Non-pigmented ciliary epithelial cell (primary cell): ENCODE measurements around the gene OR2A25.
A peak's percentile ranks its signal among the peaks of the same experiment; 100 is the strongest.
"Not testable (repeated sequence)": the region's sequence is repeated elsewhere in the genome, so short reads cannot be mapped to it uniquely, and the experiment has no call there.

Experiments used
- DNase-seq: peaks from one replicate; pipeline ENCODE4 v3.0.0-alpha.2; 2010; ENCODE audit warnings: low read depth

OR2A25 gene, protein sequence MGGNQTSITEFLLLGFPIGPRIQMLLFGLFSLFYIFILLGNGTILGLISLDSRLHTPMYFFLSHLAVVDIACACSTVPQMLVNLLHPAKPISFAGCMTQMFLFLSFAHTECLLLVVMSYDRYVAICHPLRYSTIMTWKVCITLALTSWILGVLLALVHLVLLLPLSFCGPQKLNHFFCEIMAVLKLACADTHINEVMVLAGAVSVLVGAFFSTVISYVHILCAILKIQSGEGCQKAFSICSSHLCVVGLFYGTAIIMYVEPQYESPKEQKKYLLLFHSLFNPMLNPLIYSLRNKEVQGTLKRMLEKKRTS

DNA sequence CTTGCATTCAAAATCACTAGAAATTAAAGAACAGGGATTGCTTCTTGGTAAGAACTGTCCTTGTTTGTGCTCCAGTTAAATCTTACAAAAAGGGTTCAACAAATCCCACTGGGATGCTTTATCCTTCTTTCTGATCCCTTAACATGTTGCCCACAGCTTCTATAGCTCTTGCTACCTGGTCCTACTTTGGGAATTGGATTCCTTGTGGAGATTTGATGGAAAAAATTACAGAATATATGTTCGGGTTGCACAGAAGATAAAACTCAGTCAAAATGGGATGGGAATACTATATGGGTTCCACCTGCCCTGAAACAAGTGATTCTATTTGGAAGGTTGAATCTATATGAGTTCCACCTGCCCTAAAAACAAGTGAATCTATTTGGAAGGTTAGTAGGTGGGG is at the start of gene OR2A25:
OR2A25 (plus strand) TSS at position 301 of the 400 bp plus-strand sequence. CDS start 4,409 bp downstream, outside the sequence.
- DNase-seq = no peak

DNA sequence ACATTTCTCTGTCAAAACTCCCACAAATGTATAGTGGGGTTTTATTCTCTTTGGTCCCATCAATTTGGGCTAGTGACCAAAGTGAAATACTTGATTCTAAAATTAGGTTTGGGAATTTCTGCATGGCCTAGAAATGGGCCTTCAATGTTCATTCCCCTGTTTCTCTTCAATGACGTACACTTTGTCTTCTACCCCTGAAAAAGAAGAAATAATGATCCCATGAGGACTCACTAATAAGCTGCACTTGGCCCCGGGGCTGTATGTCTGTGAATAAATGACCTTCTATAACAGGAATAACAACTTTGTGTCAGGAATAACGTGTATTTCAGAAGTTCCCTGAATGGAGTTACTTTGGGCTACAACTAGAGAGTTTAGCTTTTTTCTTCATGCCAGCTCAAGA is 49.3 kb upstream of the OR2A25 start:
- DNase-seq = no peak

DNA sequence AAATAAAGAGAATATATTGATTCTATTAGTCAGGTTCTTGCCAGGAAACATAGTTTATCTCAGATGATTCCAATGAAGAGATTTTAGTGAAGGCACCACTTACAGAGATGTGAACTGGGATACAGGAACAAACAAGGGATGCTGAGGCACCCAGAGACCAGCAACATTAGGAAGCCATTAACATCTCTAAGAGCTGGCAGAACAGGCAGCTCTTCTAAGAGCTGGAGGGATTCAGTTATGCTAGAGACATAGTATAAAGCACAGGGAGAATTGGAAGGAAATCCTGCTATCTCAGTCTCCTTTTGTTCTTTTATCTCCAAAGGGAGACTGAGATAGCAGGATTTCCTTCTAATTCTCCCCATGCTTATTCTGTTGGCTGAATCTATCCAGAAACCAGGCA is 47.4 kb upstream of the OR2A25 start:
- no peak for DNase-seq

DNA sequence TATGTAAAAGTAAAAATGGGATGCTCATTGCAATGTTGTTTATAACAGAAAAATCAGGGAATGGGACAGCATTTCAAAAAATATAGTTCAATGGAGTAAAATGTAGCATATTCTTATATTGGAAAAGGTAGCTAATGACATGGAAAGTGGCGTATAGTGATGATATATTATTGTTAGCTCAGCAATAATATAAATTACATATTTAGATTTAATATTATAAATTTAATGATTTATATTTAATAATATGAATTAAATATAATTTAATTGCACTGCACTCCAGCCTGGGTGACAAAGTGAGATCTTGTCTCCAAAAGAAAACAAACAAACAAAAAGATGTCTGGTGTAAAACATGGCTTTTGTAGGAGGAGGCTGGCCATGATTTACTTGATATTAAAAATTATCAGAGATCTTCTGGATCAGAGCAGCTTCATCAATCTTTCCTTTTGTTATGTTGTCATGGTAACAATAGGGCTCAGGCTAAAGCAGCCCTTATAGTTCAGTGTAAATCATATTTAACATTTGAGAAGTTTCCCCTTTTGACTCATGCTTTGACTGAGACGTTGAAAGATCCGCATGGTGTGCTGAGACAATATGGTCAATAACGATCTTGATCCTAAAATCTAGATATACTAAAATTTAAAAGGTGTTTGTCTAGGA is 46.3 kb upstream of the OR2A25 start:
- no peak for DNase-seq

DNA sequence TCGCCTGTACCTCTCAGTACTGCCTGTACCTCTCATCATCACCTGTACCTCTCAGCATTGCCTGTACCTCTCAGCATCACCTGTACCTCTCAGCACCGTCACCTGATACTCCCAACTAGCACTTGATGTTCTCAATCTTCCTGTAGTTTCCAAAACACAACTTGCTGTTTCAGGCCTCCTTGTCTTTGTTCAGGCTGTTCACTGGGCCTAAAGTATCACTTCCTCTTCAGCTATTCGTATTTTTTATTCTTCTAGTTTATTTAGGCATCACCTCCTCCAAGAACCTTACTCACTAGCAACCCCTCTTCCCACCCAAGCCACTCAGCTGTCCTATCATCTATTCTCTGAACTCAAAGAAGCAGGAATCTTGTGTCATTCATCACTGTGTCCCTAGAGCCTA is 45.4 kb upstream of the OR2A25 start:
- no peak for DNase-seq

DNA sequence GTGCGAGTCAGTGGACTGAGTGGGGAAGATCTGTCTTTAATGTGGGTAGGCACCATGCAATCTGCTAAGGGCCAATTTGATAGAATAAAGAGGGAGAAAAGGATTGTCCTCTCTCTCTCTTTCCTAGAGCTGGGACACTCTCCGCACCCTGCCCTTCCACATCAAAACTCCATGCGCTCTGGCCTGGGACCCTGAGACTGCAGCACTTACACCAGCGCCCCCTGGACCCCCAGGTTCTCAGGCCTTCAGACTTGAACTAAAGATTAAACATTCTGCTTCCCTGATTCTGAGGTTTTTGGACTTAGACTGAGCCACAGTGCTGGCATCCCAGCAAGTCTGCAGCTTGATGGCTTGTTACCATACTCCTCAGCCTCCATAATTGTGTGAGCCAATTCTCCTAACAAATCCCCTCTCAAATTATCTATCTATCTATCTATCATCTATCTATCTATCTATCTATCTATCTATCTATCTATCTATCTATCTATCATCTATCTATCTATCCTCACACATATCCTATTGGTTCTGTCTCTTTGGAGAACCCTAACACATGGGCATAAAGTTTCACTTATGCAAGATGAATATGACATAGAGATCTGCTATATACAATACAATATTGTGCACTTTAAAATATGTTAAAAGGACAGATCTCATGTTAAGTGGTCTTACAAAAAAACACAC is 43.3 kb upstream of the OR2A25 start:
- no peak for DNase-seq

DNA sequence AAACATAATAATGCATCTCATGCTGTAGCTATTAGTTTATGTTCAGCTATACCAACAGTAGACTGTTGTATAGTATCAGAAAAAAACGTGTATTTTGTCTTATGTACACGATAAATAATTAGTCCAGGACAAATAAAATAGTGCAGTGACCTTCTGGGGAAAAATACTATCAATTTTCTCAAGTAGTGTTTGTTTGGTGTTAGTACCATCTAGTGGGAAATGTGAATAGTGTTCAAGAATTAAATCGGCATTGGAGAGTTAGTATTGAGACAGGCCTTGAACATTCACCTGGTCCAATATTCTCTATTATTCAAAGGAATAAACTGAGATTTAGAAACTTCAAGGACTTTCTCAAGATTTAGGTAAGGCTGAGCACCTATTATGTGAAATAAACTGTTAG is 42.5 kb upstream of the OR2A25 start:
- peak; percentile 18 for DNase-seq

DNA sequence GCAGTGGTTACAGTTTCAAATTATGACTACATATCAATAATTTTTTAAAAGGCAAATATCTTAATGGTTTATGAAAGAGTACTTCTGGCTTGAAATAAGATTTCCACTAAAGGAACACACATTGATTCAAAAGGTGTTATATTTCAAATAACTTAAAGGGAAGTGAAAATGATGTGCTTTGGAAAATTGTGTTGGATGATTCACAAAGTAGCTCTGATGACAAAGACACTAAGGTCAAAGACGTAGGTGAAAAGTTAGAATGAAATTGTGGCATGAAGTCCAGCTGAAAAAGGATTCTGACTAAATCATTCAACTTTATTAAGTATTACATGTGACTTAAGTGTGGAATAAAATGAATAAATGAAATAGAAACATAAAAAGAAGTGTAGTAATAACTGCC is 41.6 kb upstream of the OR2A25 start:
- DNase-seq = no peak

DNA sequence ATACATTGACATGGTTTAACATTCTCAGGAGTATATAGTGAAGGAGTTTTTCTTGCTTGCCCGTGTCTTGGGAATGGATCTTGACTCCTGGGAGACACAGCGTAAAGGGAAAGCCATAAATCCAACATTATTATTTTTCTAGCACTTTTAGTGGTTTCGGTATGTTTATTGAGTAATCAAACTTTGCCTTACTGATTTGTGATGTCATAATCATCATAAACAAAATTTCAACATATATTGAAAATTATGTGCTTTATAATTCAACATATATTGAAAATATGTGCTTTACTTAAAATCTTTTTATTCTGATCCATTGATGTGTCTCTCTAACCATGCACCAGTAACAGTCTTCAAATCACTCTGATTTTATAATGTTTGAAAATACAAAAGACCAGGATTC is 41.1 kb upstream of the OR2A25 start:
- no peak for DNase-seq

DNA sequence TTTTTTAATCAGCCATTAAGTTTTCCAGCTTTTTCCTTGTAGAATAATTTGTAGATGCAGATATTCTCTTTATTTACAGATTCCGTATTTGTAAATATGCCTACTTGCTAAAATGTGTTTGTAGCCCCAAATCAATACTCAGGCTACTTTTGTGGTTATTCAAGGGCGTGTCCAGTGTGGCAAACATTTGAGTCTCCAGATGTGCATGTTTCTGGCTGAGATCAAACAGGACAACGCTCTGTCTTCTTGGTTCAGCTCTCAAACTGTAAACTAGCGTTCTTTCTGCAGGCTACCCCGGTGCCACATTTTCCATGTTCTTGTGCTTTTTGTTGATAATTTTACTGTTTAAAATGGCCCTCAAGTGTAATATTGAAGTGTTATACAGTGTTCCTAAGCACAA is 37.1 kb upstream of the OR2A25 start:
- DNase-seq = no peak

DNA sequence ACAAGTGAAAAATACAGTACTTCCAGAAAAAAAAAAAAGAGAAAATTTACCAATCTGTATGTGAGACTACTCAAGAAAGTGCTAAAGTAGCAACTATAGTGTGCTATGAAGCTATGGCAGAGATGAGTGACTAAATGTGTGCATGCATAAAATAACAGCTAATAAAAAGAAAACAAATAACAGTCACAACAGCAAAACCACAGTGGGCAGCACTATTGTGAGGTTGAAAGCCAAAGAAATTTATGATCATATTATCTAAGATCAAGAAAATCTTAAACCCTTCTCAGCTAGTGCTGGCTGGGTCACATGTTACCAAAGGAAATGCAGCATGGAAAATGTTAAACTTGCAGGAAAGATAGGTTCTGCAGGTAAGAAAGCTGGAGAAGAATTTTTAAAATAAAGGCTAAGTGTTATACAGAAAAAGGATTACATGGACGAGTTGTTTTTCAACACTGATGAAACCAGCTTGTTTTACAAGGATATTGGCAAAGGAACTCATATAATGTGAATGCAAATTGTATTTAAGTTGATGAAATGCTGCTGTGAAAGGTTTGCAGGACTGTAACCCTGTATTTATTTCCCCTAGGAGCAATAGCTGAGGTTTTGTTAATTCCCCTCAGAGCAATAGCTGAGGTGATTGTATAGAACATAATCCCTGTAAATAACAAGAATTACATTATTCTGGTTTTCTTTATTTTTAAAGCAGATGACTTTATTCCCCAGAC is 36.5 kb upstream of the OR2A25 start:
- no peak for DNase-seq

DNA sequence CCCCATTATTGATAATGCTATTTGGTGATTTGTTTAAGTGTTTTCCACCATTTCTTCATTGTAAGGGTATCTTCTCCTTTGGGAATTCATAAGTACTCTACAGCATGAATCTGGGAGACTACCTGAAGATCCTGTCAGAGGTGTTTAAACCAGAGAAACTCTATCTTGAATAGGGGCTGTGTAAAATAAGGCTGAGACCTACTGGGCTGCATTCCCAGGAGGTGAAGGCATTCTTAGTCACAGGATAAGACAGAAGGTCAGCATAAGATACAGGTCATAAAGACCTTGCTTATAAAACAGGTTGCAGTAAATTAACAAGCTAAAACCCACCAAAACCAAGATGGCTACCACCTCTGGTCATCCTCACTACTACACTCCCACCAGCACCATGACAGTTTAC is 34.2 kb upstream of the OR2A25 start:
- no peak for DNase-seq

DNA sequence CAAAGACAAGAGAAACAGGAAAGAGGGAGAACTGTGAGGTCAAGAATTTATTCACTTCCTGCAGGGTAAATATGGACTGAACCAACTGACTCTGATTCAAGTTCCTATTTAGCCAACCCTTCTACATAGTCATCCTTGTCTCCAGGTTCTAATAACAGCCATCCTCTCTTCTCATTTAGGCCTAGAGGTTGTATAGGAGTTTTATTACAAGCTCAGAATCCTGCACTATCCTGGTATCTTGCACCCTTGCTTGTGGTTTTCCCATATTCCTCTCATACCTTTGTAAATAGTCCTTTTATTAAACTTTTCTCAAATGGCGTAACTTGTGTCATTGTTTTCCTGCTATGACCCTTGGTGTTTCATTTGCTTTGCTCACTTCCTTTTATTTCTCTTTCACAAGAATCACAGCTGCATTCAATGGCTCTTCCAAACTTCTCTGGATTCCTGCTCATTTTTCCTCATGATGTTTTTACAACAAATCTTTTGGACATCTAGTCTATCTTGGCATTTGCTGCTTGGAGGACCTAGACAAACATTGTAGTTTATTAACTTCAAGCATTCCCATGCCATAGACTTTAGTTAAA is 33.2 kb upstream of the OR2A25 start:
- DNase-seq = no peak

DNA sequence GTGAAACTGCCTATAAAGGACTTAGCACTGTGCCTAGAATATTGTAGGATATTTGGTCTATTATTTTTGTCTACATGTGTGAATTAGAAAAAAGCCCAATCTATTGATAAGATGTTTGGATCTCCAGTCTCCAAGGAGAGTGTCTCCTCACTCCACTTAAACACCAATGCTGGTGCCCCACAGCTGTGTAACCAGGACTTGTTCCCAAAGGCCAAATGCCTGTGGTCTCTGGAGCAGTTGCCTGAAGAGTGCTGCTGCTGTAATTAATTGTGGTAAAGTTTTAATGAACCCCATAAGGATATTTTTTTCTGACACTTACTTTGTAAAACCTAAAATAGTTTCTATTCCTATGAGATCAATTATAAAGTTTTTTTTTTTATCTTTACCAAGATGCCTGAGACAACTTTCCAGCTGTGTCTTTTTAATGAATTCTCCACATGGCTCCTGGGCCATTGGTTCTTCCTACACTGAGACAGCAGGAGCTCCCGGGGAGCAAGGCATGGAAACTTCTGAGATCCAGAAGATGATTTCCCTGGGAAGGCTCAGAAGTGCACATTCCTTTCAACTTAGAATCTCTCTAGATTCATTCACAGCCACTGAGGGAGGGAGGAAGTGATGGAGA is 32.1 kb upstream of the OR2A25 start:
- DNase-seq = no peak

DNA sequence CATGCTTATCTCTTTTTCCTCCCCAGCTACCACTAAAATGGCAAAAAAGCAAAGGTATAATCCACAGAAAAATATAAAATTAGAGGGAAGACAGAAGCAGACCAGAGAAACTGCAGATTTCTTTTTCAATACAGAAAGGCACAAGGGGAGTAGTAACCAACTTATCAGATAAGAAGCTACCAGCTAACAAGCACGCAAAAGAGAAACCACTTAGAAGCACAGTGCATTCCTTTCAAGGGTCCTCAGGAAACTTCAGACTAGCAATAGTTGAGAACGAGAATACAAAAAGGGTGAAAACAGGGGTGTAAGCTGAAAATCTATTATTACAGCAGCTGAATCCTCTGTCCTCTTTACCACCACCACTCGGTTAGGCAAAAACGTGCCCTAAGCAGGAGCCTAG is 30.7 kb upstream of the OR2A25 start:
- DNase-seq = no peak

DNA sequence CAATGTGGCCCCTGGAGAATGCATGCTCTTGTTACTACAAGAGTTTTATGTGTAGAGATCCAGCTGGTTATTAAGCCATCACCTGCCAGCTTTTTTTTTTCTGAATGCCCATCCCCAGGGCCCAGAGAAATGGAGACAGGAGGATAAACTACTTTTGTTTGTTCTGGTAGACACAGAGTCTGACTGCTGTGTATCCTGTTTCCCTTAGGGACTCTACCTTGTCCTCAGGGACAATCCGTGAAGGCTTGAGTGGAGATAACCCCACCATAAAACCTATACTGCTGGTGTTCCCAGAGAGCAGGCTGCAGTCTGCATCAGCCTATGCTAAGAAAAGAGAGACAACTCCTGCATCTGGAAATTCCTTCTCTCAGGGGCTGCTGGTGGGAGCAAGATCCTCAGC is 21.0 kb upstream of the OR2A25 start, which contains the start of gene OR2A5:
OR2A5 (plus strand) TSS at position 301 of the 400 bp plus-strand sequence. CDS start 1,454 bp downstream, outside the sequence.
- no peak for DNase-seq

DNA sequence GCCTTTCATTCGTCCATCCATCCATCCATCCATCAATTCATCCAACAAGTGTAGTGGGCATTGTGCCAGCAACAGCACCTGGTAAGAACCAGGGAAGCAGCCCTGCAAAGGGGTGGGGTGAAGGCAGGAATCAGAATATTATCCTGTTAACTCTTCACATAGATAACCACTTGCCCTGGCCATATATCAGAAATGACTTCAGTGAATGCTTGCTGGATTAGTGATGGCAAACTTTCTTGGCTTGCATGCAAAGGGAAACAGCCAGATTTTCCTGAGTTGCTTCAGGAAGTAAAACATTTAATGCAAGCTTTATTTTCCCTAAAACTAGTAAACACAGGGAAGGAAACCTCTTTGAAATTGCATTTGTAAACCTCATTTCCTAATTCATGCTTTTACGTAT is 20.1 kb upstream of the OR2A25 start:
- no peak for DNase-seq

DNA sequence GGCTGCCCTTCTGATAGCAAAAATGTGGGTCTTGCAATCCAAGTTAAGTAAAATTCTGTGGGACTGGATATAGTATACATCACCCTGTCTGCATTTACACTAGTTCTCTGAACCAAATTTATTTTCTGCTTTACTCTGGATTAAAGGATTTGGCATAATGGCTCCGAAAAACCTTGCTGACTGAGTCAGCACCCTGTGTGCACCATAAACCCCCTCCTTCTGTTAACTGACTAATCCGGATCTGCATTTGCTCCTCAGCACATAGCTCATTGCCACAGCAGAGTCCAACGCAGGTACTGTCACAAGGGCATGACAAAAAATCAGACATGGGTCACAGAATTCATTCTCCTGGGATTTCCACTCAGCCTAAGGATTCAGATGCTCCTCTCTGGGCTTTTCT is 19.5 kb upstream of the OR2A25 start:
- DNase-seq = no peak

DNA sequence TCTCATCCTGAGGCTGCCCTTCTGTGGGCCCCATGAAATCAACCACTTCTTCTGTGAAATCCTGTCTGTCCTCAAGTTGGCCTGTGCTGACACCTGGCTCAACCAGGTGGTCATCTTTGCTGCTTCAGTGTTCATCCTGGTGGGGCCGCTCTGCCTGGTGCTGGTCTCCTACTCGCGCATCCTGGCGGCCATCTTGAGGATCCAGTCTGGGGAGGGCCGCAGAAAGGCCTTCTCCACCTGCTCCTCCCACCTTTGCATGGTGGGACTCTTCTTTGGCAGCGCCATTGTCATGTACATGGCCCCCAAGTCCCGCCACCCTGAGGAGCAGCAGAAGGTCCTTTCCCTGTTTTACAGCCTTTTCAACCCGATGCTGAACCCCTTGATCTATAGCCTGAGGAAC is 18.7 kb upstream of the OR2A25 start:
- not testable (repeated sequence) for DNase-seq

DNA sequence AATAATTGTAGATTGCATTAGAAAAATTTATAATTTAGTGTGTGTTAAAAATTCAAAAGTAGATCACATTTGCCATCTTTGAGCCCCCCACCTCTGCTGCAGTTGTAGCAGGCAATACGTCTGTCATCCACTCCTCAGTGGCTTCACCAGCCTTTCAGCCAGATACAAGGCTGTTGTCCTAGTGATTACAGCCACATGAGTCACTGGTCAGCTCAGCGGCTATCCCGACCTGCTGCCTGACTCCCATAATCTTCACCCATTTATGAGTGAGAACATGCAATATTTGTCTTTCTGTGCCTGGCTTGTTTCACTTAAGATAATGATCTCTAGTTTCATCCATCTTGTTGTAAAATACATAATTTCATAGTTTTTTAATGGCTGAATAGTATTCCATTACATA is 11.7 kb upstream of the OR2A25 start:
- no peak for DNase-seq

DNA sequence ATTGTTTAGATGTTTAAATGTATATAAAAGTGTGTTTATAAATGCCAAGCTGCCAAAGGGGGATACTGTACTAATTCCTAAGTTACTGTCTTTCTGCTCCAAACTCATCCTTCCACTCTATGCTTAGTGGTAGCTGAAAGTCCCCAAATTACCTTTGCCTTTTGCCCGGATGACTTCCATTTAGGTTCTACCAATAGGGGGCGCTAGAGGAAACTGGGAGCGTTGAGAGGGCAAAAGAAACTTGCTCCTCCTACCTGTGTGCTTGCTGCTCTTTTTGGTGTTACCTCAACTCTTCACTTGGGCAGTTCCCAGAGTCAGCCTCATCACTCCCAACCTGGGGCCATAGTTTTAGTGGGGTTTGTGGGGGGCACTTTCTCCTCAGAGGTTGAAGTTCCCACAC is 5.9 kb upstream of the OR2A25 start:
- DNase-seq = no peak

DNA sequence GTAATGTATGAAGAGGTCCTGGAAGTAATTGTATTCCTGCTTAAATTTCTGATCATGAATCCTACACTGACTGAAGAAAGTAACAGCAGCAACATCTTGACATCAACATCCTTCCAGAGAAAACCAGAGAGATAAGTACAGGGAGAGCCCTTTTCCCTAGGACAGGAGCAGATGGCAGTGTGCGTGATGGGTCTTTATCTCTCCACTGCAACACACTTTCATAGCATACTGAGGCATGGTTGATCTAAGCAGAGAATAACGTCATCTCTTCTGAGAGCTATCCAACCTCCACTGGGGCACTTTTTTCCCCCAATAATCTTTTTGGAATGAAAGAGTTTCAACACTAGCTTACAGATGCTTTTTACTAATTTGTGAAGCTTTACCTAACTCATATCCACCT is 342 bp downstream of the OR2A25 start:
- no peak for DNase-seq
